Kidney epithelial cell (primary cell): ENCODE data around the gene CNN3. TPM values are rescaled to one million over a fixed set of nuclear protein-coding genes. Genes with fewer than 3 reads are reported as not detected.

Experiments used
- DNase-seq: peaks from one replicate; pipeline ENCODE4 v3.0.0-alpha.2; 2010; ENCODE audit warnings: low read depth
- H3K27me3 ChIP-seq: 2 replicates; pipeline ENCODE4 v1.6.0; 2011; ENCODE audit warnings: low read length; ENCODE audit not compliant: control insufficient read depth, insufficient read depth
- H3K36me3 ChIP-seq: 2 replicates; pipeline ENCODE4 v1.5.1; 2011; ENCODE audit warnings: low read length; ENCODE audit not compliant: control insufficient read depth, insufficient read depth
- H3K4me3 ChIP-seq: 2 replicates; pipeline ENCODE4 v1.5.1; 2011; ENCODE audit warnings: low read depth, mild to moderate bottlenecking, control low read depth, low read length
- total RNA-seq: library from RNA; depleted of rRNA; stranded (reverse); fragments of >200 nt; gene quantifications from 2 replicates; pipeline ENCODE4 v1.2.3, GENCODE V29; 2015
- TF ChIP-seq, protein P1 (sequence below): IDR thresholded peaks from 2 replicates; pipeline ENCODE4 v1.5.1; 2011; ENCODE audit warnings: mild to moderate bottlenecking, moderate library complexity, low read length, control low read depth, inconsistent platforms; ENCODE audit not compliant: insufficient read depth, poor library complexity, severe bottlenecking

CNN3 gene
- total RNA-seq, 1 donor from 2014 or later, result 223 TPM

GRCh38 chr1:94969137-94969536 lies 42.2 kb upstream of the CNN3 start:
- DNase-seq, result no peak
- no peak overlapping the region for H3K4me3 ChIP-seq
- H3K36me3 ChIP-seq, result no peaks in the 10 kb centered on the region
- TF ChIP-seq, protein P1, sequence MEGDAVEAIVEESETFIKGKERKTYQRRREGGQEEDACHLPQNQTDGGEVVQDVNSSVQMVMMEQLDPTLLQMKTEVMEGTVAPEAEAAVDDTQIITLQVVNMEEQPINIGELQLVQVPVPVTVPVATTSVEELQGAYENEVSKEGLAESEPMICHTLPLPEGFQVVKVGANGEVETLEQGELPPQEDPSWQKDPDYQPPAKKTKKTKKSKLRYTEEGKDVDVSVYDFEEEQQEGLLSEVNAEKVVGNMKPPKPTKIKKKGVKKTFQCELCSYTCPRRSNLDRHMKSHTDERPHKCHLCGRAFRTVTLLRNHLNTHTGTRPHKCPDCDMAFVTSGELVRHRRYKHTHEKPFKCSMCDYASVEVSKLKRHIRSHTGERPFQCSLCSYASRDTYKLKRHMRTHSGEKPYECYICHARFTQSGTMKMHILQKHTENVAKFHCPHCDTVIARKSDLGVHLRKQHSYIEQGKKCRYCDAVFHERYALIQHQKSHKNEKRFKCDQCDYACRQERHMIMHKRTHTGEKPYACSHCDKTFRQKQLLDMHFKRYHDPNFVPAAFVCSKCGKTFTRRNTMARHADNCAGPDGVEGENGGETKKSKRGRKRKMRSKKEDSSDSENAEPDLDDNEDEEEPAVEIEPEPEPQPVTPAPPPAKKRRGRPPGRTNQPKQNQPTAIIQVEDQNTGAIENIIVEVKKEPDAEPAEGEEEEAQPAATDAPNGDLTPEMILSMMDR, result no peak
- H3K27me3 ChIP-seq, result no peaks in the 10 kb centered on the region

DNA sequence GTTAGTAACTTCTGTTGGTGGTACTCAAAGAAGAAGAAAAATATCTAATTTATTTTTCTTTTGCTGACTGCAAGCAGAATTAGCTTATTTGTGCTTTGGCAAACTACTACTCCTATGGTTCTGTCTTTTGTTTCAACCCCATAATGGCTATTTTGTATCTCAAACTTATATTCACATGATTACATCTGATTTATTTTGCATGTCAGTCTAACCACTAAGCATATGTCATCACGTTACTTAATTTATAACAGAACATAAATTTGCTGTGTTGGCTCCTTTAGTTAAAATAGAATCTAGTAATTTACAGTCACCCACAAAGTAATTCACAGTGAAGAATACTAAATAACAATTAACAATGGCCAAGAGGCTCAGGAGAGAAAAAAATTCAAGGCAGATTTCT lies 39.1 kb upstream of the CNN3 start:
- Histone ChIP-seq H3K4me3 (no peak overlapping the region), H3K36me3 (no peaks in the 10 kb centered on the region), H3K27me3 (no peaks in the 10 kb centered on the region)
- DNase-seq, result no peak
- TF ChIP-seq, protein P1, result no peak

DNA sequence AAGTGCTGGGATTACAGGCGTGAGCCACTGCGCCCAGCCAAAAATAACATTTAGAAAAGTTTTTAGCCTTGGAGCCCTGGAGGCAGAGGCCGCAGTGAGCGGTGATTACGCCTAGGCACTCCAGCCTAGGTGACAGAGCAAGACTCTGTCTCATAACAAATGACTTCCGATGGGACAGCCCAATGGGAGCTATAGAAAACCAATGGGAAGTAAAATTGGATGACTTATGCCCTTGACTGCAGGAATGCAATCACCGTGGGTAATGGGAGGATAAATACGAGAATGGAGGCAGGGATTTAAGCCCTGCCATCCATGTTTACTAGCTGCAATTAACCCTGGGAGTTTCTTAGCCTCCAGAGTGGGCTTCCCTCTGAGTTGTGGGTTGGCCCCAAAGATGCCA lies 37.0 kb upstream of the CNN3 start:
- no peak for DNase-seq
- TF ChIP-seq, protein P1, result no peak

DNA sequence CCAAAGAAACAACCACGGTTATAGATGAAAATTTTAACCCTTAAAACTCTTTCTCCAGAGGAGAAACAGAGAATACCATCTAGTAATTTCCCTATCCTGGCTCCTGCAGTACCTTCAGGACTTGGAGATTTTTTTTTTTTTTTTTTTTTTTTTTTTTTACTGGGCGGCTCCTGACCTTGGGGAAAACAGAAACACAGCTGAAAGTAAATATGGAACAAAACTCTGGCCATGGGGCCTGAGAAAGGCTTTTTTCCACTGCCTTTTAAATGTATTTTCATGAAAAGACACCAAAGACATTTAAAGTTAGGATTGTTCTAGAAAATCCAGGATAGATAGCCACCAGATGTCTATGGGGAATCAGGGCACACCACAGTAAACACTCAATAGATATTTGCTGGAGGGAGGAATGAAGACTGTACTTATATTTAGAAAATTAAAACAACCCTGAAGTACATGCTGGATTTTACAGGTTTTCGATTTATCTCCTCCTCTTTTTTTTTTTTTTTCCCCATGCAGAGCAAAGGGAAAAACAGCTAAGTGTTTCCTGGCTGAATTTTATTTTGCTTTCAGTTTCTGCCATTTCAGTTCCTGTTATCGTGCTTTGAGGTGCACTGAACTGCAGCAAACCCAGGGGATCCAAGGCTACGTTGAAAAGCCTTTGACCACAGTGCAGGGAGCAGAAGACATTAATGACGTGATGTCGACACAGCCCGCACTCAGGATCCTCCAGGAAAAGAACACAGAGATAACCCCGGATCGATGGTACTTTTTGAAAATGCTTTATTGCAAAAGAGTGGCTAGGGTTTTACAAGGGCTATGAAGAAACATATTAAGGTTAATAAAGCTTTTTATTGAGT lies 35.7 kb upstream of the CNN3 start:
- DNase-seq, result no peak

More for the DNA sequence above, 37.0 kb upstream of the CNN3 start:
- H3K27me3 ChIP-seq, result no peaks in the 10 kb centered on the region
- no peak overlapping the region for H3K4me3 ChIP-seq
- H3K36me3 ChIP-seq, result no peaks in the 10 kb centered on the region

DNA sequence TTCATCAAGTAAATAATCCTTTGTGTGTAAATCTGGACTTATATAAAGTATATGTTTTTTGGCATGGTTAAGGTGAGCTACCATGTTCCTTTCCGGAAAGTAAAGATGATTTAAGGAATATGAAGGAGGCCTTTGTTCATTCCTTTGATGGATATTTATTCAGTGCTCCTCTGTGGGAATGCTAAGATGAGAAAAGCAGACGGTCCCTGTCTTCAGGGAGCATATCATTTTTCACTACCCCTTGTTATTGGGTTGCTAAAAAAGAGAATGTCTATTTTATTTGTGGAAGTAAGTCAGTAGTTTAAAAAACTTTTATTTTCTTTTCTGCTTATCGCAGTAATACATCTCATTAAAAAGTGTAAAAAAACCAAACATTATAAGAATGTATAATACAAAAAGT lies 35.1 kb upstream of the CNN3 start:
- H3K4me3 ChIP-seq, result no peak overlapping the region
- TF ChIP-seq, protein P1, result no peak
- DNase-seq, result no peak

More for the DNA sequence above, 35.7 kb upstream of the CNN3 start:
- no peaks in the 10 kb centered on the region for H3K27me3 ChIP-seq
- H3K36me3 ChIP-seq, result no peaks in the 10 kb centered on the region
- no peak overlapping the region for H3K4me3 ChIP-seq
- TF ChIP-seq, protein P1, result no peak

DNA sequence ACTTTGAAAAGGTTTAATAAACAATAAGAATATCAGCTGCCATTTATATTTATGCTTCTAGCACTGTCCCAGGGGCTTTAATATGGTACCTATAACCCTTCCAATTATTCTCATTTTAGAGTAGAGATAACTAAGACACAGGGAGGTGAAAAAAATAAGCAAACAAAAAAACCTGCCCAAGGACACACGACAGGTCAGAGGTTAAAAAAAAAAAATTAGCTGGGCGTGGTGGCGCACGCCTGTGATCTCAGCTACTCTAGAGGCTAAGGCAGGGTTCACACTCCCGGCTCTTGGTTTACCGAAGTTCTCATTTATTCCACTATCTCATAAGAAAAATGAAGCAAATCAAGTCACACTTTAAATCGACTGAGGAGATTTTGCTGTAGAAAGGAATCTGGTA lies 34.7 kb upstream of the CNN3 start:
- TF ChIP-seq, protein P1, result no peak
- no peaks in the 10 kb centered on the region for H3K36me3 ChIP-seq
- no peak overlapping the region for H3K4me3 ChIP-seq
- no peaks in the 10 kb centered on the region for H3K27me3 ChIP-seq
- DNase-seq, result no peak

More for the DNA sequence above, 35.1 kb upstream of the CNN3 start:
- no peaks in the 10 kb centered on the region for H3K36me3 ChIP-seq
- no peaks in the 10 kb centered on the region for H3K27me3 ChIP-seq
